GM06990 (cell line): ENCODE measurements around the gene SERINC5.
A peak's percentile ranks its signal among the peaks of the same experiment; 100 is the strongest.

ENCODE experiments used
- DNase-seq: peaks from one replicate; pipeline ENCODE4 v3.0.0-alpha.2; 2011; ENCODE audit not compliant: insufficient read length; ENCODE audit errors: extremely low read depth
- H3K27me3 ChIP-seq: replicated peaks from 2 replicates; pipeline ENCODE4 v1.6.0; 2011; ENCODE audit warnings: low read length; ENCODE audit not compliant: control insufficient read depth, insufficient read depth
- H3K36me3 ChIP-seq: 2 replicates; pipeline ENCODE4 v1.5.1; 2011; ENCODE audit warnings: low read length; ENCODE audit not compliant: control insufficient read depth, insufficient read depth
- H3K4me3 ChIP-seq: replicated peaks from 2 replicates; pipeline ENCODE4 v1.5.1; 2011; ENCODE audit warnings: low read depth, mild to moderate bottlenecking, control low read depth, low read length
- TF ChIP-seq, protein P1 (sequence below): IDR thresholded peaks from 2 replicates; pipeline ENCODE4 v1.5.1; 2011; ENCODE audit warnings: low read length, control low read depth, mild to moderate bottlenecking, inconsistent platforms; ENCODE audit not compliant: insufficient read depth, poor library complexity, severe bottlenecking

SERINC5 gene

DNA sequence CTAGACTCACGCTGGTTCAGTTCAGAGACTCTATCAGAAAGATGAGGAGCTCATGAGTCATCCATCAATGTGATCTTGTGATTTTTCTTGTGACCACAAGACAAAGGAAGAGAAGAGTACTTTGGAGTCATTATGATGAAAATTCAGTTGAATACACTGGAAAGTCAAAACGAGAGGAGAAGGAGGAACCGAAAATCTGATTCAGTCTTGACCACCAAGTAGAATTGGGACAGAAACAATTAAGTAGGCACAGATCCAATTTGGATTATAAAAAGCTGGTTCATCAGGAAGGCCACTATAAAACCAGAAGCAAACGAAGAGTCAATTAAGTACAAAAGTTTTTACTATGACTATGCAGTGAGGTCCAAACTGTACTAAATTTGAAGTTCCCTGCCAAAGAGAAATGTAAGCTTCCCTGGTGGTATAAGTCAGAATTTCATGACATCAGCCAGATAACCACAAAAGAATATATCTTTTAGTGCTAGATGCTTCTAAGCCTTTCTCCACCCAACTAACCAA lies 129.8 kb downstream of the SERINC5 start:
- DNase-seq = peak; percentile 78
- no peaks in the 10 kb centered on the region for H3K27me3 ChIP-seq
- H3K4me3 ChIP-seq = no peak overlapping the region
- TF ChIP-seq, protein P1, sequence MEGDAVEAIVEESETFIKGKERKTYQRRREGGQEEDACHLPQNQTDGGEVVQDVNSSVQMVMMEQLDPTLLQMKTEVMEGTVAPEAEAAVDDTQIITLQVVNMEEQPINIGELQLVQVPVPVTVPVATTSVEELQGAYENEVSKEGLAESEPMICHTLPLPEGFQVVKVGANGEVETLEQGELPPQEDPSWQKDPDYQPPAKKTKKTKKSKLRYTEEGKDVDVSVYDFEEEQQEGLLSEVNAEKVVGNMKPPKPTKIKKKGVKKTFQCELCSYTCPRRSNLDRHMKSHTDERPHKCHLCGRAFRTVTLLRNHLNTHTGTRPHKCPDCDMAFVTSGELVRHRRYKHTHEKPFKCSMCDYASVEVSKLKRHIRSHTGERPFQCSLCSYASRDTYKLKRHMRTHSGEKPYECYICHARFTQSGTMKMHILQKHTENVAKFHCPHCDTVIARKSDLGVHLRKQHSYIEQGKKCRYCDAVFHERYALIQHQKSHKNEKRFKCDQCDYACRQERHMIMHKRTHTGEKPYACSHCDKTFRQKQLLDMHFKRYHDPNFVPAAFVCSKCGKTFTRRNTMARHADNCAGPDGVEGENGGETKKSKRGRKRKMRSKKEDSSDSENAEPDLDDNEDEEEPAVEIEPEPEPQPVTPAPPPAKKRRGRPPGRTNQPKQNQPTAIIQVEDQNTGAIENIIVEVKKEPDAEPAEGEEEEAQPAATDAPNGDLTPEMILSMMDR = no peak
- H3K36me3 ChIP-seq = no peaks in the 10 kb centered on the region

DNA sequence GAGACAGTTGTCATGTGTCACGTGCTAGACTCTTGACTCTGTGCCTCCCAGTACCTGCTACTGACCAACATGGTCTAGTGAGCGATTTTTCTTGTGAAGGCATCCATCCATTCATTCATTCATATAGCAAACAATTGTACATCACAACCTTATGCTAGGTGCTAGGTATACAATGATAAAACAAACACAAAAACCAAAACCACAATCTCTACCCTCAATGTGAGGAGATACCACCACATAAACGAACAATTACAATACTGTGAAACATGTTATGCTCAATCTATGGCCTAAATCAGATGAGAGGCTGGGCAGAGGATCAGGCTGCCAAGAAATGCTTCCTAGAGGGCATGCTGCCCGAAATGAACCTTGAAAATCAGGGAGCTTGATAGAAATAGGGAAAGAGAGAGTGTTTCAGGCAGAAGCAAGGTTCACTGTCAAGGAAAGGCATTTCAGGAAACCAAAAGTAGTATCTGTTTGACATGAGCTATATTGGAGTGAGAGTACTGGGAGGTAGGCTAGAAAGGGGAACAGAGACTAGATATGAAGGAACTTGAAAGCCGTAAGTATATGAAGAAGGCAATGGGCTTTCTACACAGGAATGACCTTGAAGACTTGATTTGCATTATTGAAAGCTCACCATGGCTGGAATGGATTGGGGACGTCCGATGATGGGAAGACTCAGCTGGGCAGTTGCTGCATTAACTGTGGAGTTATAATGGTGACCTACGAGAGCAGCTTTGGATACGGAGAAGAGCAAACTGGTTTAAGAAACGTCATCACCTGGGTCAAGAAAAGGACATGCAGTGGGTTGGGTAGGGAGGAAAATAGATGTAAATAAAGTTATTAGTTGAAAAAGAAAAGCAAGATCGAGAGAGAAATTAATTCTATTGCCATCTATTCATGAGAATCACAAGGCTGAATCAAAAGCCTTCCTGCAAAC lies 130.6 kb downstream of the SERINC5 start:
- peak; percentile 37 for DNase-seq
- Histone ChIP-seq H3K4me3 (no peak overlapping the region), H3K27me3 (no peaks in the 10 kb centered on the region), H3K36me3 (no peaks in the 10 kb centered on the region)
- TF ChIP-seq, protein P1 = no peak

DNA sequence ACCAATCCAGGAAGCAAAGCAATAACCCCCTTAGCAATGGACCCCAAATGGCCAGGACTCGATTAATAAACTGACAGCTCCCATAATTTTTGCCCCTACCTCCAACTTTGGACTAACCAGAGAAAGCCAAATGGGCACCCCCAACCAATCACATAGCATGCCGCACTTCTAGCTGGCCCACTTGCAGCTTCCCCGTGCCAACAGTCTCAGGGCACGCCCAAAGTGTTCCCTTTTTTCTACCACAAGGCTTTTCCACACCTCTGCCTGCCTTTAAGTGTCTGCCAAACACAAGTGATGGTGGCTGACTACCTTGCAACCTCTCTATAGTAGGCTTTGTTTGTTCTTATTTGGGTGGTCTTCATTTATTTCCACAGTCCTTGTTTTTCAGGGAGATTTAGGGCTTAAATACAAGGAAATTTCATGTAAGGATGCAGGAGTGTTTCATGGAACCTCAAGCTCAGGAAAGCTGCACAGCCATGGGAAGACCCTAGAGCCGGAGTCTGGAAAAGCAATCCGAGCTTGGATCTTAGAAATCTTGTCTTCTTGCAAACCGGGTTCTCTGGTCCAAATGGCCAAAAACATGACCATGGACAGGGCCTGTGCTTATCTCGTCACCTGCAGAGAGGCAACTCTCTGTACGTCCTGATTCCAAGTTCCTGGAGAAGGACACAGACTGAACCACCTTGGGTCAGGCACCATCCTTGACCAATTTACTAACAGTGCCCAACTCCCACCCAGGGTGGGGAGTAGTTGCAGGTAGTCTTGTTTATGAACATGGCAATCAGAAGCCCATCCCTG lies 131.5 kb downstream of the SERINC5 start:
- H3K27me3 ChIP-seq = no peaks in the 10 kb centered on the region
- no peak overlapping the region for H3K4me3 ChIP-seq
- no peaks in the 10 kb centered on the region for H3K36me3 ChIP-seq
- TF ChIP-seq, protein P1 = no peak
- DNase-seq = no peak

DNA sequence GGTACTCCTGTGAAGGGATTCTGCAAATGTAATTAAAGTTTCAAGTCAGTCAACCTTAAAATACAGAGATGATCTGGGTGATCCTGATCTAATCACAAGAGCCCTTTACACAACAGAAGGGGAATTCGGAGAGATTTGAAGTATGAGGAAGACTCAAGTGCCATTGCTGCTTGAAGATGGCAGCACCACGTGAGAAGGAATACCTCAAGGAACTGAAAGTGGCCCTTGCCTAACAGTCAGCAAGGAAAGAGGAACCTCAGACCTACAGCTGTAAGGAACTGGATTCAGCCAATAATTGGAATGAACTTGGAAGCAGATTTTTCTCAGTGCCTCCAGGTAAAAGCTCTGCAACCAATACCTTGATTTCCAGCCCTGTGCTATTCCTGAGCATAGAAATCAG lies 133.3 kb downstream of the SERINC5 start:
- no peaks in the 10 kb centered on the region for H3K27me3 ChIP-seq
- TF ChIP-seq, protein P1 = no peak
- no peak for DNase-seq
- H3K36me3 ChIP-seq = no peaks in the 10 kb centered on the region
- no peak overlapping the region for H3K4me3 ChIP-seq

DNA sequence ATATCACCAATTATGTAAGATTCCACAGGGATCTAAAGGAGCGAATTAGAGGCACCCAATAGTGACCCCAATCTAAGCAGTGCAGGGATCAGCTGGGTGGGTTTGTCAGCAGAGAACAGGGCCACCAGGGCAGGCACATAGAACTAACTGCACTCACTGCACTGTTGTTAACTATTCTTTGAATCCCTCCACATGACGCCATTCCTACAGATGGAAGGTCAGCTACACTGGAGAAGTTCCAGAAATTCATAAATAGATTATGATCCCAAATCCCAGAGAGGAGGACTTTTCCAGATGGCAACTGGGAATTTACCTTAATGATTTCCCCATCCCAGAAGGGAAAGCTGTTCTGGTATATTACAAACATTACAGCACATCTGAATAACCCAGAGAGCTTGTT lies 136.5 kb downstream of the SERINC5 start:
- DNase-seq = no peak
- H3K27me3 ChIP-seq = no peaks in the 10 kb centered on the region
- TF ChIP-seq, protein P1 = no peak
- no peaks in the 10 kb centered on the region for H3K36me3 ChIP-seq
- H3K4me3 ChIP-seq = no peak overlapping the region
